Hepatocyte (in vitro differentiated cells): ENCODE measurements around the gene ZAP70.

Source experiments
- CTCF ChIP-seq: fragments of 200-600 bp; sonication (generic); IDR thresholded peaks from 2 replicates; pipeline ENCODE4 v1.5.1; 2016; ENCODE audit warnings: antibody characterized with exemption, mild to moderate bottlenecking; ENCODE audit not compliant: poor library complexity
- EZH2phosphoT487 ChIP-seq: fragments of 200-600 bp; sonication (generic); IDR thresholded peaks from one replicate; pipeline ENCODE4 v1.6.1; 2018; ENCODE audit warnings: antibody characterized with exemption, mild to moderate bottlenecking, low read depth, moderate library complexity; ENCODE audit not compliant: unreplicated experiment, severe bottlenecking

- TF ChIP-seq CTCF (no peak), EZH2phosphoT487 (no peak)
Measured at GRCh38 chr2:97670471-97670870, 42.9 kb upstream of the ZAP70 start.
